Lower leg skin (tissue), 4 donors: ENCODE results near the gene CDC23. TPM values are rescaled to one million over a fixed set of nuclear protein-coding genes. Genes with fewer than 3 reads are reported as not detected.
"Not testable (repeated sequence)": the region's sequence is repeated elsewhere in the genome, so short reads cannot be mapped to it uniquely, and the experiment has no call there.

Experiments
- DNase-seq, 2 donors: peaks; one replicate each; pipeline ENCODE4 v3.0.0-alpha.2; 2019; ENCODE audit warnings: low spot score in 2 of 2
- H3K4me3 ChIP-seq: fragments of 200-600 bp; sonication (generic); 2 replicates; pipeline ENCODE4 v1.5.1; 2017; ENCODE audit warnings: mild to moderate bottlenecking, low read depth; ENCODE audit not compliant: poor library complexity, severe bottlenecking
- POLR2A ChIP-seq, 2 donors: fragments of 450-650 bp; IDR thresholded peaks; one replicate each; pipeline ENCODE4 v1.6.1; 2016 to 2017; ENCODE audit warnings: antibody characterized with exemption in 2 of 2, mild to moderate bottlenecking in 1 of 2, moderate library complexity in 1 of 2
- WGBS, 2 donors: methylation state at CpG; one replicate each; pipeline ENCODE4 v1.1.5; 2018; 5-methylcytosine and 5-hydroxymethylcytosine counted together
- intact Hi-C: fragments of 100-400 bp; cut with DNase I; formaldehyde crosslinking; loops from one replicate; pipeline ENCODE4 v1.15.0; 2023; ENCODE audit warnings: low total_unique reads
- total RNA-seq, 4 donors: library from RNA; depleted of rRNA; stranded (reverse); fragments of >200 nt; gene quantifications; one replicate each; pipeline ENCODE4 v1.1.0, GENCODE V29; 2016
- TF ChIP-seq, protein P1 (sequence below), 3 donors: fragments of 450-650 bp; IDR thresholded peaks; one replicate each; pipeline ENCODE4 v1.5.1; 2016; ENCODE audit warnings: antibody characterized with exemption in 3 of 3, mild to moderate bottlenecking in 3 of 3, moderate library complexity in 2 of 3

Gene CDC23
- total RNA-seq, 4 donors from 2014 or later, result 21.3 to 33.4 (median 23.3) TPM

DNA sequence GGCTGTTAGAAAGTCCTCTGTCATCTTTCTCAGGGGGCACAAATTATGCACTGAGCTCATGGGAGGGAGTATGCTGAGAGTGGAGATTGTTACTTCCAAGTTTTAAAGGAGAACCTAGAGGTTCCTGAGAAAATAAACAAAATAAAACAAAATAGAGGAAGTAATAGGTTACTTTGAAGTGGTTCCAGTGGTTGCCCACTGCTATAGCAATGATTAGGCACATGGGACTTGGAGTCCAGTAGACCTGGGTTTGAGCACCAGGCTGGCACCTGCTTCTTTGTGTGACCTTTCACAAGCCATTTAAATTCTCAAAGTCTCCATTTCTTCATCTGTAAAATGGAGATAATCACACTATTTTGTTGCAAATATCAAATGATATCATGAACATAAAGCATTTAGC lies 13.8 kb upstream of the CDC23 start:
- intact Hi-C loops, result no loop called here
- no peak overlapping the region for H3K4me3 ChIP-seq
- no peak for TF ChIP-seq POLR2A (IDR thresholded peaks at IDR 0.05)
- TF ChIP-seq, protein P1, sequence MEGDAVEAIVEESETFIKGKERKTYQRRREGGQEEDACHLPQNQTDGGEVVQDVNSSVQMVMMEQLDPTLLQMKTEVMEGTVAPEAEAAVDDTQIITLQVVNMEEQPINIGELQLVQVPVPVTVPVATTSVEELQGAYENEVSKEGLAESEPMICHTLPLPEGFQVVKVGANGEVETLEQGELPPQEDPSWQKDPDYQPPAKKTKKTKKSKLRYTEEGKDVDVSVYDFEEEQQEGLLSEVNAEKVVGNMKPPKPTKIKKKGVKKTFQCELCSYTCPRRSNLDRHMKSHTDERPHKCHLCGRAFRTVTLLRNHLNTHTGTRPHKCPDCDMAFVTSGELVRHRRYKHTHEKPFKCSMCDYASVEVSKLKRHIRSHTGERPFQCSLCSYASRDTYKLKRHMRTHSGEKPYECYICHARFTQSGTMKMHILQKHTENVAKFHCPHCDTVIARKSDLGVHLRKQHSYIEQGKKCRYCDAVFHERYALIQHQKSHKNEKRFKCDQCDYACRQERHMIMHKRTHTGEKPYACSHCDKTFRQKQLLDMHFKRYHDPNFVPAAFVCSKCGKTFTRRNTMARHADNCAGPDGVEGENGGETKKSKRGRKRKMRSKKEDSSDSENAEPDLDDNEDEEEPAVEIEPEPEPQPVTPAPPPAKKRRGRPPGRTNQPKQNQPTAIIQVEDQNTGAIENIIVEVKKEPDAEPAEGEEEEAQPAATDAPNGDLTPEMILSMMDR (IDR thresholded peaks at IDR 0.05), result no peak
- peak in 1 of 2 donors; percentile 6 for DNase-seq

DNA sequence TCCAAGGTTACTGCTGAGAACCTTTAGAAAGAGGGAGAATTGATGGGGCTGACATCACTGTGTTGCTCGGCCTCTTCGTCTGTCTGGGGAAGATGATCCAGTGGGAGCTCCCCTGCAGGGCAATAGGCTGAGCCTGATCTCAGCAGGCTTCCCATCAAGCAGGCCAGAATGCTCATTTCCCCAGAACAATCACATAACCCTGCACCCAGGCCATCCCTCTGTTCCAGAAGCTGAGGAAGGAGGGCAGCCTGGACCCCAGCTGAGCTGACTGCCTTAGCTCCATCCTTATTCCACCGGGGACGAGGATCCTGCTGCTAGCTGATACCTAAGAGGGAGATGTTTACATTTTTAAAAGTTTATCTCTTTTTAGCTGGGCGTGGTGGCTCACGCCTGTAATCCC lies 11.6 kb upstream of the CDC23 start:
- DNase-seq, result peak in 1 of 2 donors; percentile 48
- WGBS, 2 donors, result 82 to 86% methylated on average over 6 of the region's 6 CpGs
- intact Hi-C loops, result no loop called here
- no peak for TF ChIP-seq POLR2A (IDR thresholded peaks at IDR 0.05)
- TF ChIP-seq, protein P1 (IDR thresholded peaks at IDR 0.05), result no peak
- H3K4me3 ChIP-seq, result no peak overlapping the region

- peak in 1 of 2 donors; percentile 57 for DNase-seq
- WGBS, 2 donors, result 85 to 94% methylated on average over 1 of the region's 1 CpG
- TF ChIP-seq, protein P1 (IDR thresholded peaks at IDR 0.05), result no peak
- TF ChIP-seq POLR2A (IDR thresholded peaks at IDR 0.05), result no peak
- intact Hi-C loops, result no loop called here
- no peak overlapping the region for H3K4me3 ChIP-seq
Measured at GRCh38 chr5:138223532-138223931, 10.4 kb upstream of the CDC23 start.

DNA sequence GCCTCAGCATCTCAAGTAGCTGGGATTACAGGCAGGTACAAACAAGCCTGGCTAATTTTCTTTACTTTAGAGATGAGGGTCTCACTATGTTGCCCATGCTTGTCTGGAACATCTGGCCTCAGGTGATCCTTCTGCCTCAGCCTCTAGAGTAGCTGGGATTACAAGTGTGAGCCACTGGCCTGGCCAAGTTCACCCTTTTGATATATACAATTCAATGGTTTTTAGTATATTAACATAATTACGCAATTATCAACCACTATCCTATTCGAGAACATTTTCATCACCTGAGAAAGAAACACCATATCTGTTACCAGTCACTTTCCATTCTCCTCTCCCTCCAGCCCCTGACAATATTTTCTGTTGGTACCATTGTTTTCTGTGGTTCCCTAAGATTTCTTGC lies 3.7 kb upstream of the CDC23 start:
- H3K4me3 ChIP-seq, result no peak overlapping the region
- TF ChIP-seq POLR2A (IDR thresholded peaks at IDR 0.05), result no peak
- TF ChIP-seq, protein P1 (IDR thresholded peaks at IDR 0.05), result no peak
- WGBS, 2 donors, result 75 to 78% methylated on average over 2 of the region's 2 CpGs
- intact Hi-C loops, result no loop called here
- no peak for DNase-seq

- DNase-seq, result peak in 1 of 2 donors; percentile 85
- intact Hi-C loops, result no loop called here
Measured at GRCh38 chr5:138212828-138213160, 329 bp downstream of the CDC23 start.

DNA sequence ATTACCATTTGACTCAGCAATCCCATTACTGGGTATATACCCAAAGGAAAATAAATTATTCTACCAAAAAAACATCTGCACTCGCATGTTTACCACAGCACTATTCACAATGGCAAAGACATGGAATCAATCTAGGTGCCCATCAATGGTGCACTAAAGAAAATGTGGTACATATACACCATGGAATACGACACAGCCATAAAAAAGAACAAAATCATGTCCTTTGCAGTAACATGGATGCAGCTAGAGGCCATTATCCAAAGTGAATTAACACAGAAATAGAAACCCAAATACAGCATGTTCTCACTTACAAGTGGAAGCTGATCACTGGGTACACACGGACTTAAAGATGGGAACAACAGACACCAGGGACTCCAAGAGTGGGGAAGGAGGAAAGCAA lies 2.1 kb downstream of the CDC23 start:
- no peak overlapping the region for H3K4me3 ChIP-seq
- WGBS, 2 donors, result 95 to 97% methylated on average over 3 of the region's 3 CpGs
- DNase-seq, result no peak
- intact Hi-C loops, result no loop called here
- TF ChIP-seq, protein P1 (IDR thresholded peaks at IDR 0.05), result no peak
- no peak for TF ChIP-seq POLR2A (IDR thresholded peaks at IDR 0.05)

More at GRCh38 chr5:138212828-138213160, 329 bp downstream of the CDC23 start:
- H3K4me3 ChIP-seq, result peak overlapping the region; percentile 97
- 0% methylated on average over 4 to 8 of the region's 8 CpGs for WGBS, 2 donors
- TF ChIP-seq, protein P1 (IDR thresholded peaks at IDR 0.05), result no peak
- TF ChIP-seq POLR2A (IDR thresholded peaks at IDR 0.05), result no peak

DNA sequence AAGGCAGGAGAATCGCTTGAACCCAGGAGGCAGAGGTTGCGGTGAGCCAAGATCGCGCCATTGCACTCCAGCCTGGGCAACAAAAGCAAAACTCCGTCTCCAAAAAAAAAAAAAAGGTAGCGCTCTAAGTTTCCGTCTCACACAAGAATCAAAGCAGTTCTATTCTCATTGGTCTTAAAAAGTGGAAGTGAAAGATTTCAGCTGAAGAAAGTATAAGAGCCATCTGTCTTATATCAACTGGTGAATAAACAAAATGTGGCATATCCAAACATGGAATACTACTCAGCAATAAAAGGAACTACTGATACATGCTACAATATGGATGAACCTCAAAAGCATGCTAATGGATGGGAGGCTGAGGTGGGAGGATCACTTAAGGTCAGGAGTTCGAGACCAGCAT lies 19.3 kb downstream of the CDC23 start:
- intact Hi-C loops, H3K4me3 ChIP-seq, DNase-seq: not testable (repeated sequence)
- WGBS, 2 donors, result 93 to 94% methylated on average over 8 of the region's 8 CpGs
